ENCODE results near the gene CACTIN. TPM values are rescaled to one million over a fixed set of nuclear protein-coding genes. Genes with fewer than 3 reads are reported as not detected.

CACTIN gene
- total and polyA plus RNA-seq, 2 of the 4 experiments (the other 2 are of a cell fraction) = 10.8 to 19.5 TPM

DNA sequence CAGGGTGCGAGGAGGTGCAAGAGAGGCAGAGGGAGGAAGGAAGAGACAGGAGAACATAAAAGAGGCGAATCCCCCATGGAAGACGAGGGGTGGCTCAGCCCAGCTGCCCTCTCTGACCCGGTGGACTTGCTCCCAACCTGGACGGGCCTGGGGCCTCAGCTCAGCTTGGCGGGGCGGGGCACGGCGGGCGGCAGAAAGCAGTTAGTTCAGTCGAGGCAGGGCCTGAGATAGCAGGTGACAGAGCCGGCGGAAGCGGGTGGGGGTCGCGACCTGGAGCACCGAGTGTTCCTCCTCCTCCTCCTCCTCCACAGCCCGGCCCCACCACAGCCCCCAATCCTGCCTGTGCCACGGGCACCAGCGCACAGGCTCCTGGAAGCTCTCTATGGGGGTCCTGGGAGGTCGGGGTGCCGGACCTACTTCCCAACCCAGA lies 7.0 kb upstream of the CACTIN start:
- H3K18ac ChIP-seq (ENCODE audit: low read depth, low read length) = no peak overlapping the region
- no peaks in the 10 kb centered on the region for H4K20me1 ChIP-seq (ENCODE audit: insufficient read depth, low read length)
- H3K9ac ChIP-seq (ENCODE audit: low read depth, low read length) = no peak overlapping the region
- WGBS, 2 experiments (ENCODE audit: extremely low coverage in 2 of 2, insufficient read length in 1 of 2) = 91% methylated on average over 4 of the region's 22 CpGs; no CpG with 5 or more reads in 1 of the 2 experiments
- H3K4me1 ChIP-seq (ENCODE audit: control insufficient read depth, insufficient read depth, low read length) = no peaks in the 10 kb centered on the region
- H4K91ac ChIP-seq (ENCODE audit: insufficient read depth, low read depth, low read length) = no peak overlapping the region
- H3K9me3 ChIP-seq (ENCODE audit: control insufficient read depth, insufficient read depth, low read length) = no peaks in the 10 kb centered on the region
- H3K14ac ChIP-seq (replicated peaks; ENCODE audit: low read depth, low read length) = no peak overlapping the region
- no peak overlapping the region for H2AFZ ChIP-seq (replicated peaks; ENCODE audit: low read length, poor library complexity)
- H3K4me3 ChIP-seq (ENCODE audit: insufficient read depth, low read depth, low read length) = no peak overlapping the region
- H3K27ac ChIP-seq (ENCODE audit: insufficient read depth, low read length) = no peak overlapping the region
- no peak overlapping the region for H3K56ac ChIP-seq (ENCODE audit: extremely low read depth, insufficient read depth, low read length)
- H2BK15ac ChIP-seq (ENCODE audit: low read depth, low read length) = no peak overlapping the region
- BruUV-seq (replicated peaks) = no TSS peak
- in situ Hi-C loops (cut with MboI; ENCODE audit: low sequenced_read_pairs) (no loop called here), intact Hi-C loops (cut with micrococcal nuclease) (no loop called here), dilution Hi-C loops (cut with HindIII; ENCODE audit: low sequenced_read_pairs, unreplicated experiment) (no loop called here)
- no peak overlapping the region for H3K4ac ChIP-seq (ENCODE audit: low read depth, low read length)
- DNase-seq = no peak
- no peak overlapping the region for H2AK5ac ChIP-seq (ENCODE audit: low read depth, low read length)
- TF ChIP-seq CHD1 (IDR thresholded peaks at IDR 0.05; ENCODE audit: low read depth, low read length) (no peak), RCOR1 (IDR thresholded peaks at IDR 0.05; ENCODE audit: insufficient replicate concordance, low read length) (no peak), SMC3 (IDR thresholded peaks at IDR 0.05; ENCODE audit: low read depth, low read length) (no peak), FOS (IDR thresholded peaks at IDR 0.05; ENCODE audit: low read depth, low read length) (no peak), RAD21 (IDR thresholded peaks at IDR 0.05; ENCODE audit: low read length) (no peak), MAZ (IDR thresholded peaks at IDR 0.05; ENCODE audit: borderline replicate concordance, low read depth, low read length) (no peak), NFE2L2 (IDR thresholded peaks at IDR 0.05; ENCODE audit: low read depth, low read length) (no peak), MXI1 (IDR thresholded peaks at IDR 0.05; ENCODE audit: borderline replicate concordance, low read depth, low read length) (no peak), RFX5 (IDR thresholded peaks at IDR 0.05; ENCODE audit: low read depth, low read length) (no peak), CEBPB (IDR thresholded peaks at IDR 0.05; ENCODE audit: low read depth, low read length) (no peak), POLR2A (IDR thresholded peaks at IDR 0.05; ENCODE audit: low read depth, low read length) (no peak), BHLHE40 (IDR thresholded peaks at IDR 0.05; ENCODE audit: low read depth, low read length) (no peak)
- TF ChIP-seq, protein P1, sequence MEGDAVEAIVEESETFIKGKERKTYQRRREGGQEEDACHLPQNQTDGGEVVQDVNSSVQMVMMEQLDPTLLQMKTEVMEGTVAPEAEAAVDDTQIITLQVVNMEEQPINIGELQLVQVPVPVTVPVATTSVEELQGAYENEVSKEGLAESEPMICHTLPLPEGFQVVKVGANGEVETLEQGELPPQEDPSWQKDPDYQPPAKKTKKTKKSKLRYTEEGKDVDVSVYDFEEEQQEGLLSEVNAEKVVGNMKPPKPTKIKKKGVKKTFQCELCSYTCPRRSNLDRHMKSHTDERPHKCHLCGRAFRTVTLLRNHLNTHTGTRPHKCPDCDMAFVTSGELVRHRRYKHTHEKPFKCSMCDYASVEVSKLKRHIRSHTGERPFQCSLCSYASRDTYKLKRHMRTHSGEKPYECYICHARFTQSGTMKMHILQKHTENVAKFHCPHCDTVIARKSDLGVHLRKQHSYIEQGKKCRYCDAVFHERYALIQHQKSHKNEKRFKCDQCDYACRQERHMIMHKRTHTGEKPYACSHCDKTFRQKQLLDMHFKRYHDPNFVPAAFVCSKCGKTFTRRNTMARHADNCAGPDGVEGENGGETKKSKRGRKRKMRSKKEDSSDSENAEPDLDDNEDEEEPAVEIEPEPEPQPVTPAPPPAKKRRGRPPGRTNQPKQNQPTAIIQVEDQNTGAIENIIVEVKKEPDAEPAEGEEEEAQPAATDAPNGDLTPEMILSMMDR (conservative IDR thresholded peaks at IDR 0.05; ENCODE audit: low read depth, low read length) = no peak
- TF ChIP-seq, protein P2, sequence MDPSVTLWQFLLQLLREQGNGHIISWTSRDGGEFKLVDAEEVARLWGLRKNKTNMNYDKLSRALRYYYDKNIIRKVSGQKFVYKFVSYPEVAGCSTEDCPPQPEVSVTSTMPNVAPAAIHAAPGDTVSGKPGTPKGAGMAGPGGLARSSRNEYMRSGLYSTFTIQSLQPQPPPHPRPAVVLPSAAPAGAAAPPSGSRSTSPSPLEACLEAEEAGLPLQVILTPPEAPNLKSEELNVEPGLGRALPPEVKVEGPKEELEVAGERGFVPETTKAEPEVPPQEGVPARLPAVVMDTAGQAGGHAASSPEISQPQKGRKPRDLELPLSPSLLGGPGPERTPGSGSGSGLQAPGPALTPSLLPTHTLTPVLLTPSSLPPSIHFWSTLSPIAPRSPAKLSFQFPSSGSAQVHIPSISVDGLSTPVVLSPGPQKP (IDR thresholded peaks at IDR 0.05; ENCODE audit: borderline replicate concordance, low read depth, low read length) = no peak
- TF ChIP-seq, protein P3, sequence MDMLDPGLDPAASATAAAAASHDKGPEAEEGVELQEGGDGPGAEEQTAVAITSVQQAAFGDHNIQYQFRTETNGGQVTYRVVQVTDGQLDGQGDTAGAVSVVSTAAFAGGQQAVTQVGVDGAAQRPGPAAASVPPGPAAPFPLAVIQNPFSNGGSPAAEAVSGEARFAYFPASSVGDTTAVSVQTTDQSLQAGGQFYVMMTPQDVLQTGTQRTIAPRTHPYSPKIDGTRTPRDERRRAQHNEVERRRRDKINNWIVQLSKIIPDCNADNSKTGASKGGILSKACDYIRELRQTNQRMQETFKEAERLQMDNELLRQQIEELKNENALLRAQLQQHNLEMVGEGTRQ (IDR thresholded peaks at IDR 0.05; ENCODE audit: low read depth, low read length) = no peak
- H3K79me1 ChIP-seq (ENCODE audit: low read depth in 1 of 2, low read length in 2 of 2) = no peaks in the 10 kb centered on the region
- H3K27me3 ChIP-seq (ENCODE audit: control insufficient read depth, insufficient read depth, low read length) = no peaks in the 10 kb centered on the region
- H2BK5ac ChIP-seq (ENCODE audit: low read depth, low read length, poor library complexity, severe bottlenecking) = no peak overlapping the region
- H3K23ac ChIP-seq (ENCODE audit: low read depth, low read length) = no peak overlapping the region
- ChIA-PET POLR2A (ENCODE audit: unreplicated experiment) (no interaction called here), CTCF (no interaction called here)
- no peak overlapping the region for H3K4me2 ChIP-seq (ENCODE audit: low read depth, low read length)
- H2BK120ac ChIP-seq (ENCODE audit: low read depth, low read length) = no peak overlapping the region
- H4K5ac ChIP-seq (ENCODE audit: low read depth, low read length) = no peak overlapping the region
- no peak overlapping the region for H2BK20ac ChIP-seq (ENCODE audit: low read depth, low read length)
- H4K8ac ChIP-seq (ENCODE audit: low read depth in 2 of 2, low read length in 2 of 2) = no peak overlapping the region
- no peak for ATAC-seq (ENCODE audit: low read depth)
- H2AK9ac ChIP-seq (replicated peaks; ENCODE audit: low read depth, low read length, poor library complexity) = no peak overlapping the region
- peaks cover 32% of the 10 kb centered on the region for H3K36me3 ChIP-seq (ENCODE audit: control insufficient read depth, insufficient read depth, low read length)
- H3K9me1 ChIP-seq (ENCODE audit: insufficient read depth, low read length) = no peaks in the 10 kb centered on the region

Data from IMR-90 (cell line).